ENCODE measurements around the gene VEZT. TPM values are rescaled to one million over a fixed set of nuclear protein-coding genes. Genes with fewer than 3 reads are reported as not detected.

Gene VEZT
- total RNA-seq, 1 donor from 2014 or later, result 293 TPM

DNA sequence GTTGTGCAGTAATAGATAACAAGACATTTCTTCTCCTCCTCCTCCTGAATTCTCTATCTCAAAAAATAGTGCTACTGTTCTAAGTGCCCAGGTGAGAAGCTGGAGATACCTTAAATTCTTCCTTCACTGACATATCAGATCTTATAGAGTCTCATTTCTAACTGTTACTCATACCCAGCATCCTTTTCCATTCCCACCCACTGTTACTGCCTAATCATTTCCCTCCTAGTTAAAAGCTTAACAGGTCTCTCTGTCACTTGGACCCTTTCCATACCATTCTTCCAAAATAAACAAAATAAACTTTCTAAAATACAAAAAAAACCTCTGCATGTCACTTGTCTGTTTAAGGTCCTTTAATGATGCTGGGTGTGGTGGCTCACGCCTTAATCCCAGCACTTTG, 124.4 kb downstream of the VEZT start:
- FAIRE-seq (no peak), DNase-seq (ENCODE audit: low spot score in 2 of 2) (no peak)

GRCh38 chr12:95343461-95344230, 126.0 kb downstream of the VEZT start:
- no peak for FAIRE-seq

DNA sequence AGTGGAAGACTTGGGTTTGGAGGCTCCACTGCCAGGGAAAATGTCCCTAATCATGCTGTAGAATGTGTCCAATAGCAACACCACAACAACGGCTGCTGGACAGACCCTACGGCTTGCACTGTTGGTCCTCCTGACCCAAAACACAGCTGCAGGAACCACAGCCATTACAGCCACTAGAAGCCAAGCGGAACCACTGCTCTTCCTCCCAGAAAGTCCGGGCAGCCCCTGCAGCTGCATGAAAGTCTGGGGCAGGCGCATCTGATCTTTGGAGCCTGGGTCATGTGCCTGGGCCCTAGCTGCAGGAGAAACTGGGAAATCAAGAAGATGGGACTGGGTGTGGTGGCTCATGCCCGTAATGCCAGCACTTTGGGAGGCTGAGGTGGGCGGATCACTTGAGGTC, 131.7 kb downstream of the VEZT start:
- FAIRE-seq, result no peak

More at GRCh38 chr12:95343461-95344230, 126.0 kb downstream of the VEZT start:
- no peak for DNase-seq (ENCODE audit: low spot score in 2 of 2)

GRCh38 chr12:95351748-95352147, 134.1 kb downstream of the VEZT start:
- no peak for DNase-seq (ENCODE audit: low spot score in 2 of 2)
- no peak for FAIRE-seq

More for the DNA sequence above, 131.7 kb downstream of the VEZT start:
- DNase-seq (ENCODE audit: low spot score in 2 of 2), result no peak

Small RNA genes lying within 50 kb of the gene (small RNA-seq; reads per million reads assigned to genes)
- gene MIR331 (8.8 reads per million, percentile 95 among the genes with 10 or more reads in this experiment), gene MIR3685 (not detected), gene RF00019 (not detected), gene RNU6-808P (not detected)

Other genes with a start within 250 kb of the VEZT start
- 76.6 TPM for gene NDUFA12, start 214.1 kb upstream of the VEZT start, total RNA-seq
- gene NR2C1, start 144.2 kb upstream of the VEZT start, total RNA-seq, result 58.3 TPM
- 12.6 TPM for gene FGD6, start 340 bp upstream of the VEZT start, total RNA-seq

Measured in frontal cortex (tissue), 4 donors.